GM21619 (cell line): Measurements from ENCODE around the gene EVX1.

Experiments used
- ATAC-seq: cut with Tn5 transposase; IDR thresholded peaks from one replicate; pipeline ENCODE4 v1.9.1; 2021; ENCODE audit not compliant: unreplicated experiment

EVX1 gene

GRCh38 chr7:27248427-27248806 lies 5.8 kb downstream of the EVX1 start:
- ATAC-seq = no peak

DNA sequence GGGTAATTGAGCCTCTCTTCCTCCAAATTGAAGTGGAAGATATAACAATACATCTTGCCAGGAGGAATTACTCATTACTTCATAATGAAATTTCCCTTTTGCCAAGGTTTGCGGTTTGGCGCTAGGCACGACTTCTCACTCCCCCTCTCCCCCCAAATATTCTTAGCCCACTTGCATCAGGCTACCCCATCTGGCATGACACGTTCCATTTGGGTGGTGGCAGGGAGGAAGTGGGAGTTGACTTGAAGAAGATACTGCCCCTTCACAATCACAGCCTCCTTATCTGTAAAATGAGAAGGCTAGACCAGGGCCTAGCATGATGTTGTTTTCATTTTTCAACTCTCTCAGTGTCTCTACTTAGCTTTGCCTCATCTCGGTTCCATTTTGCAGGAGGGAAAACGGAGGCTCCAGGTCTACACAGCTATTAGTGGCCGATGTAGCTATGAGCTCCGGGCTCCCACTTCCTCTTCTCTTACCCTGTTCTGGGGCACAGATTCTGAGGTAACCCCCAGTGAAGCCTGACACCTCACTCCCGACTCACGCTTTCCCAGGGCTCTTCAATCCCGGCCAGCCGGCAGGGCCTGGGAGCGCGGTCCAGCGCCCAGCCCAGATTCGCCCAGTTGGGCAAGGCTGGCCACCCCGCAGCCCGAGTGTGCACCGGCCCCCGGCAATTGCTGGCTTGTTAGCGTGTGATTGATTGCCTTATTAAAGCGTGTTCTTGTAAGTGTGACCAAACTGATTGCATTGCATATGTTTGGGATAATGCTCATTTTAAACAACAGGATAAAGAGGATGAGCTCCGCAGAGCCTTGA lies 6.5 kb downstream of the EVX1 start:
- no peak for ATAC-seq

- no peak for ATAC-seq
These were observed 7.3 kb downstream of the EVX1 start for GRCh38 chr7:27249724-27250556.

- no peak for ATAC-seq
These were observed 8.0 kb downstream of the EVX1 start for GRCh38 chr7:27250557-27251070.

DNA sequence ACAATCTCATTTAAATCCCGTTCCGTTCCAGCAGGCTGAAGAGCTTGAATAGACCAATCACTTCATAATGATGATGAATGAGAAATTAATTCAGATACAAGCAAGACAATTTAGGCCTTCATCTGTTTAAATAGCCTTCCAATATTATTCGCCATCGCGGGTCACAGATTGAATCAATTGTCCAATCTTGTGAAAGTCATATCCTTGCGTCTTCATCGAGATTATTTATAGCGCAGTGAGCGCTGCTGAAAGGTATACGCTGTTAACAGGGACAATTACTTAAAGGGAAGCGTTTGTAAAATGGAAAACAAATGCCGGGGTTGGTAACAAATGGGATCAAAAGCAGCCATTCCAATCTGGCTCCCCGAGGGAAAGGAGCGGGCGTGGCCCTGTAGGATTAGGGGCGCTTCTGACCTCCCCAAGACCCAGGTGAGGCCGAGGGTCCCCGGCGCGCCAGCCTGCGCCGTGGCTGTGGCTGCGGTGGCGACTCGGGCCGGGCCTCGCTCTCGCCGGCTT lies 8.6 kb downstream of the EVX1 start:
- no peak for ATAC-seq

DNA sequence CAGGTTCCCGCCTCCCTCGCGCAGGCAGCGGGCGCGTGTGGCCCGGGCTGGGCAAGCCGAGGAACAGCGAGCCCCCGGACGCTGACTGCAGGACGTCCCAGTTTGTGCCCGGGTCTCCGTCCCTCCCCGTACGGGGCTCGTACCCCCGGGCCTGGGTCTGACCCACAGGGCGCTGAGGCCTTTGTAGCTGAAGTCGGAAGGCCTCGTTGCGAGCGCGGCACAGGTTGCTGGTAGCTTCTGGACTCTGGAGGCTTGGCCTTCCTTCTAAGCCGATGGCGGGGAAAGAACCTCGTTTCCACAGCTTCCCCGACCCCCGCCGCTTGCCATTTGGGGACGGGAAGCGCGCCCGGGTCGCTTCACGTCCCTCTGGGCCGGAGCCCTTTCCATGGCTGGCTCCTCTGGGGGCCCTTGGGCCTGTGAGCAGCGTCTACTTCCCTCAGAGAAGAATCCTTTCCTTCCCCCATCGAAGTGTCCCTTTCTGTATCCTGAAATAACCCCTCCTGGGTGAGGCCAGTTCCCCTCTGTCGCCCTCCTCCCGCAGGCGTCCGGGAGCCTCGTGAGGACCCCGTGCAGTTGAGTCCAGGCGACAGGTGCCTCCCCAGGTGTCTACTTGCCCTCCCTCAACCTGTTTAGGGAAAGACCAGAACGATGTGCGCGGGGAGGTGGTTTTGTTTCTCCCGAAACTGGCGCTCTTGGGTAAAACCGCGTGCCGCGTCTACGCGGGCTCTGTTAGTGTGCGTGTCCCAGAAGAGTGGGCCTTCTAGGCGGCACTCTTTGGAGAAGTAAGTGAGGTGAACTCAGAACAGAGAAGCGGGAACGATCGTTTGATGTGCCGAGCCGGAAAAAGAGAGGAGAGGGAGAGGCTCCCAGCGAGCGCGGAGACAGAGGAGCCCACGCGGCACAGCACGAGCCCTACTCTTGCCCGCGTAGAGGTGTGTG lies 9.3 kb downstream of the EVX1 start:
- ATAC-seq = no peak

GRCh38 chr7:27254625-27255024 lies 12.0 kb downstream of the EVX1 start:
- no peak for ATAC-seq

DNA sequence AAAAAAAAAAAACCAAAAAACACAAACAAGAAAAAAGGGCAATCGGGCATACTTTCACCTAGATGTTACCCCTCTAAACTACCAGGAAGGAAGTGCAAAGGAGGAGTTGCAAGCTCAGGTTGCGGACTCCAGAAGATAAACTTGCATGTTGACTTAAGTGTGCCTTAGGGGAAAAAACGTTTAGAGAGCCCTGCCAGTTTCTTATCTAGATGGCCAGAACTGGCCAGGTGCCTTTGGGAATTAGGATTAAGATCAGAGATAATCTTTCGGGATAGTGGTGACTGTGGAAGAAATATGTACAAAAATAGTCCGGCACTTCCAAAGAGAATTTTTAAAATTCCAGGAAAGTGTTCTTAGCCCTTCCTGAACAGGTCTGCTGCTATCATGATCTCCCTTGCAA lies 17.6 kb downstream of the EVX1 start:
- no peak for ATAC-seq

DNA sequence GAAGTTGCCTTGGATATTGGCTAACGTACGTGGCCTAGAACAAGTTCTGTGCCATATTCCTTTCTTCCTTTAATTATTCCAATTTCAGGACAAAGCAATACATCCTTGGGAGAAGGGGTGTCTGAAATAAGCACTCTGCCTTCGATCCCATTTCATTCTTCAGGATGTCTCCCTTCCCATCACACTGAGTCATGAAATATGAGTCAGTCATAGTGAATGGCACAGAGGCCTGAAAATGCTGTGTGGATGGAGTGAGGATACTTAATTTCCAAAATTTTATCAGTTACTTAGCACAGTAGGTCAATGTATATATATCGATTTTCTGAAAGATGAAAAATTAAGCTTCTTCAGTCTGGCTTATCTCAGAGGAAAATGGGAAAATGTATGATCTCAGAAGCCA lies 19.5 kb downstream of the EVX1 start:
- ATAC-seq = no peak

GRCh38 chr7:27263781-27264180 lies 21.2 kb downstream of the EVX1 start:
- no peak for ATAC-seq

- ATAC-seq = no peak
These were observed 26.9 kb downstream of the EVX1 start for GRCh38 chr7:27269455-27269854.

- ATAC-seq = no peak
These were observed 28.8 kb downstream of the EVX1 start for GRCh38 chr7:27271384-27271783.

- ATAC-seq = no peak
These were observed 35.0 kb downstream of the EVX1 start for GRCh38 chr7:27277628-27278027.

DNA sequence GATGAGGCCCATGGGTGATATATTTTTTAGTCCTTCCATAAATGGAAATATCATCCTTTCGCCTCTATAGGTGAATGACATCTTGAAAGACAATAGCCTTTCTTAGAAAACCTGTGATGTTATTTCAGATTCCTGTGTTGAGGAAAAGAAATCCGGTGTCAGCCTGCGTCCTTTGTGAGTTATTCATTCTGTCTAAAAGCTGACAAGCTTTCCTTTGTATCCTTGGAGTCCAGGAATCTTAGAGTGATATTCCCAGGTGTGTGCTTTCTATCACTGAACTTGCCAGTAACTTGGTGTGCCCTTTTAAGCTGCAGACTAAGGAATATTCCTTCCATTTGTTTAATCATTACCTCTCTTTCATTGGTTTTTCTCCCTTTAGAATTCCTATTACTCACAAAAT lies 41.0 kb downstream of the EVX1 start:
- ATAC-seq = no peak

DNA sequence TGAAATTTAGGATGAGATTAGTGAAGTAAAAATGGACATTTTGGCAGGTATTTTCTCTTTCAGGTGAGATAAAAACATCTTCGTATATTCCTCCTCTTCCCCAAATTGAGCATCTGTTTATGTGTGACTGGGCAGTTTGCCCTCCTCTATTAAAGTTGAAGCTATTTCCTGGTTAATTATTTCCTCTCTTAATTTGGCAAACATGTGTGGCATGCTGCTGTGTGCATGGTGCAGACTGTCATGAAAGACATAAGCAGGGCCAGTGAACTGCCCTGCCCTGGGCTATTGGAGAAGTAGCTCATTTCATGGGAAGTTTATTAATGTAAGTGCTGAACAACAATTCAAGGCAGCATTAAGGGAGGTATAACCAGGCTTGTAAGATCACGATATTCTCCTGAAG lies 52.6 kb downstream of the EVX1 start:
- ATAC-seq = no peak

DNA sequence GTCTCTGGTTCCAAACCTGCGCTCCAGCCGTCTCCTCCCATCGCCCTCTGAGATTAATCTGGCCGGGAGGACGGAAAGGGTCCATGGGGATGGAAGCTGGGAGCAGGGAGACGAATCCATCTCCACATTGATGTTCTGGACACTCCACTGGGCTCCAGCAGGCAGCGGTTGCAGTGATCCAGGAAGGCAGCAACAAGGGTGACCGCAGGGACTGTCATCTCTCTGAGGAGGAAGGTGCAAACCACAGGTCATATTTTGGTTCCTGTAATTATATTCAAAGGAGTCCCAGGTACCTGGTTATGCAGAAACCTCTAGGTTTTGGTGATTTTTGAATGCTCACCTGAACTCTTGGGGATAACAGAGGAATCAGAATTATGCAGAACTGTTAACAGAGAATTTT lies 54.8 kb downstream of the EVX1 start:
- no peak for ATAC-seq
